ENCODE data around the gene FOXK1.
"Not testable (repeated sequence)": the region's sequence is repeated elsewhere in the genome, so short reads cannot be mapped to it uniquely, and the experiment has no call there.

Gene FOXK1

GRCh38 chr7:4681886-4682620, at the start of gene FOXK1:
Gene FOXK1 (plus strand): TSS chr7:4682295. CDS start chr7:4682309, 14 bp downstream.
- Mint-ChIP-seq H3K36me3 (ENCODE audit: low read depth) (peaks cover 12% of the 10 kb centered on the region), H3K4me1 (ENCODE audit: low read depth) (peaks cover 18% of the 10 kb centered on the region), H3K27ac (peak within 1 kb of the TSS; percentile 97), H3K4me3 (peak within 1 kb of the TSS; percentile 93), H3K9me3 (no peaks in the 10 kb centered on the region), H3K27me3 (ENCODE audit: low read depth) (no peaks in the 10 kb centered on the region)
- DNase-seq (ENCODE audit: low spot score) = peak; percentile 77

- Mint-ChIP-seq H3K27me3 (ENCODE audit: low read depth) (peaks cover 6% of the 10 kb centered on the region), H3K4me3 (no peak overlapping the region), H3K36me3 (ENCODE audit: low read depth) (no peaks in the 10 kb centered on the region), H3K9me3 (no peaks in the 10 kb centered on the region), H3K27ac (no peak overlapping the region), H3K4me1 (ENCODE audit: low read depth) (no peaks in the 10 kb centered on the region)
- no peak for DNase-seq (ENCODE audit: low spot score)
Measured at GRCh38 chr7:4633012-4633411, 49.1 kb upstream of the FOXK1 start.

- no peak overlapping the region for H3K27ac Mint-ChIP-seq
- peaks cover 6% of the 10 kb centered on the region for H3K4me1 Mint-ChIP-seq (ENCODE audit: low read depth)
- no peaks in the 10 kb centered on the region for H3K9me3 Mint-ChIP-seq
- no peak for DNase-seq (ENCODE audit: low spot score)
- peaks cover 6% of the 10 kb centered on the region for H3K27me3 Mint-ChIP-seq (ENCODE audit: low read depth)
- no peaks in the 10 kb centered on the region for H3K36me3 Mint-ChIP-seq (ENCODE audit: low read depth)
- no peak overlapping the region for H3K4me3 Mint-ChIP-seq
Measured at GRCh38 chr7:4634166-4634565, 47.9 kb upstream of the FOXK1 start.

DNA sequence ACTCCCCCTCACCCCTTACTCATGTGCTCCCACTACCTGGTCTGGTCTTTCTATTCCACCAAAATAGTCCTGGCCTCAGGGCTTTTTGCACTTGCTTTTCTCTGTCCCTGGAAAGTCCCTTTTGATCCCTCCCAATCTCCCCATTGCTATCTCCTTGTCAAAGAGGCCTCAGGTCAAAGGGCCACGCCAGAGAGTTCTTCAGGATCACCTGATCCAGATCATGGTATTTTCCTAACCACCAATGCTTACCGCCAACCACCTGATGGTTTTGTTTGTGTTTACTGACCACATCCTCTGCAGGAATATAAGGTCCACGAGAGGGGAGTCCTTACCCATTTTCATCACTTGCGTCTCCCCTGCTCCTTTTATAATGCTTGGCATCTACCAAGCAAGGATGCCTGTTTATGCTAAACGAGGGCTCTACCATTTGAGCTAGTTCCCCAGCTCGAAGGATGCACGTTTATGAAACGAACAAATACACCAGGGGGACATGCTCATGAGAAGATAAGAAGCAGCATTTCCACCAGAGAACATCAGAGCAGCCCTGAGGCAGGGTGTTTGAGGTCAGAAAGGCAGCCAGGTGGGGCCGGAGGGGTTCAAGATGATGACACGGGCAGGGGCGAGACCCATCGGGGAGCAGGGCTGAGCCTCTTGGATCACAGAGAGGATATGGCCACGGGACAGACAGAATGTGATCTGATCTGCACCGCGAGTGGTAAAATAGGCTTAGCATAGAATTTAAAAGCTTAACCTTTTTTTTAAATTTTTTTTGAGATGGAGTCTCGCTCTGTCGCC, 43.1 kb upstream of the FOXK1 start:
- DNase-seq (ENCODE audit: low spot score) = no peak
- Mint-ChIP-seq H3K27ac (peak overlapping the region; percentile 63), H3K27me3 (ENCODE audit: low read depth) (no peaks in the 10 kb centered on the region), H3K4me1 (ENCODE audit: low read depth) (peaks cover 13% of the 10 kb centered on the region), H3K4me3 (peak overlapping the region; percentile 49), H3K9me3 (no peaks in the 10 kb centered on the region), H3K36me3 (ENCODE audit: low read depth) (no peaks in the 10 kb centered on the region)

DNA sequence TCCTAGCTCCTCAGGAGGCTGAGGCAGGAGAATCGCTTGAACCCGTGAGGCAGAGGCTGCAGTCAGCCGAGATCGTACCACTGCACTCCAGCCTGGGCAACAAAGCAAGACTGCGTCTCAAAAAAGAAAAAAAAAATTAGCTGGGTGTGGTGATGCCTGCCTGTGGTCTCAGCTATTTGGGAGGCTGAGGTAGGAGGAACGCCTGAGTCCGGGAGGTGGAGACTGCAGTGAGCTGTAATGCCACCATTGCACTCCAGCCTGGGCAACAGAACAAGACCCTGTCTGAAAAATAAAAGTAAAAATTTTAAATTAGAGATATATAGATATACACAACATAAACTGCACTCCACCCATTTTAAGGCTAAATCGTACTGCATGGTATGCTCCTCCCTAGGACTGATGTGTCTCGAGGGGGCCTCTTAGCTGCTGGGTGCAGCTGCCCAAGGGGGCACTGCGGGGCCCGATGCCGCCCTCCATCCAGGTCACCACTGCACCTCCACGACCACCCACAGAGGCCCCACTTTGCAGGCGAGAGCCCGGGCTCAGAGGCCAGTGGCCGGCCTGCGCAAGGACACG, 40.9 kb upstream of the FOXK1 start:
- DNase-seq (ENCODE audit: low spot score) = no peak
- H3K4me3 Mint-ChIP-seq = peak overlapping the region; percentile 78
- H3K36me3 Mint-ChIP-seq (ENCODE audit: low read depth) = no peaks in the 10 kb centered on the region
- peaks cover 13% of the 10 kb centered on the region for H3K4me1 Mint-ChIP-seq (ENCODE audit: low read depth)
- no peaks in the 10 kb centered on the region for H3K27me3 Mint-ChIP-seq (ENCODE audit: low read depth)
- peak overlapping the region; percentile 68 for H3K27ac Mint-ChIP-seq
- no peaks in the 10 kb centered on the region for H3K9me3 Mint-ChIP-seq

DNA sequence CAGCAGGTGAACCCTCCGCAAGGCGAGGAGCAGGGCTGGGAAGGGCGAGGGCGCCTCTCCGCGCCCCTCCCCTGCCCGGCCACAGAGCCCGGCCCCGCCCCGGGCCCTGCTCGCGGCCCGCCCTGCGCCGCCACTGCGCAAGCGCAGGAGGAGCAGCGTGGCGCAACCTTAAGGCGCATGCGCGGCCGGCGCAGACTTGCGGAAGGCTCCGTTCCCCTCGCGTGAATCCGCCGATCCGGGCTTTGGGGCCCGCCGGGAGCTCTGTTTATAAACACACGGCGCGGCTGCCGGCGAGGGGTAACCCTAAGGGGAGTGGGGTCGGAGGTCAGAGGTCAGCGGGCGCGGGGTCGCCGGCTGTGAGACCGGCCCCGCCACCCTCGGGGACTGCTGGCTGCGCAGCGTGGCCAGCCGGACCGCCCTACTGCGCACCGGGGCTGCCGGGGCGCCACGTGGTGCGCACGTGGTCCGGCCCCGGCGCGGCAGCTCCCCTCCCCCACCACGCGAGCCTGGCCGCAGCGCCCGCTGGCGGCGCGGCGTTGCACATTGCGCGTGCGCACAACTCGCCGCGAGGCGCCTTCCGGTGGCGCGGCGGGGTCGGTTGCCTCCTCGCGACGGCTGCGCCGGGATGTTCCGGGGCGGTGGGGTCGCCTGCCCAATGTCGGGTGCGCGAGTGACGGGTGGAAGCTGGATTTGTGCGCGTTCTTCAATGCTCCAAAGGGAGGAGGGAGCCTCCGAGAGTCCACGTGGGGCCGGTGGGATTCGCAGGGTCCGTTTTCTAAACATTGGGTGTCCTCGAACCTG, 40.2 kb upstream of the FOXK1 start:
- peak; percentile 96 for DNase-seq (ENCODE audit: low spot score)
- H3K9me3 Mint-ChIP-seq = no peaks in the 10 kb centered on the region
- H3K27me3 Mint-ChIP-seq (ENCODE audit: low read depth) = no peaks in the 10 kb centered on the region
- H3K36me3 Mint-ChIP-seq (ENCODE audit: low read depth) = no peaks in the 10 kb centered on the region
- peak overlapping the region; percentile 92 for H3K4me3 Mint-ChIP-seq
- peaks cover 13% of the 10 kb centered on the region for H3K4me1 Mint-ChIP-seq (ENCODE audit: low read depth)
- peak overlapping the region; percentile 94 for H3K27ac Mint-ChIP-seq

- peak overlapping the region; percentile 94 for H3K27ac Mint-ChIP-seq
- peak overlapping the region; percentile 92 for H3K4me3 Mint-ChIP-seq
- H3K9me3 Mint-ChIP-seq = no peaks in the 10 kb centered on the region
- no peaks in the 10 kb centered on the region for H3K27me3 Mint-ChIP-seq (ENCODE audit: low read depth)
- DNase-seq (ENCODE audit: low spot score) = no peak
- no peaks in the 10 kb centered on the region for H3K36me3 Mint-ChIP-seq (ENCODE audit: low read depth)
- H3K4me1 Mint-ChIP-seq (ENCODE audit: low read depth) = peaks cover 13% of the 10 kb centered on the region
Measured at GRCh38 chr7:4642468-4643203, 39.5 kb upstream of the FOXK1 start.

DNA sequence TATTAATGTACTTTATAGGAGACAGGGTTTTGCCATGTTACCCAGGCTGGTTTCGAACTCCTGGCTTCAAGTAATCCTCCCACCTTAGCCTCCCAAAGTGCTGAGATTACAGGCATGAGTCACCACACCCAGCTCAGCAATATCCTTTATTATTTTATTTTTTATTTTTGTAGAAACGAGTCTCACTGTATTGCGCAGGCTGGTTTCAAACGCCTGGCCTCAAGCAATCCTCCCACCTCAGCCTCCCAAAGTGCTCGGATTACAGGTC, 39.0 kb upstream of the FOXK1 start:
- H3K4me3 Mint-ChIP-seq = peak overlapping the region; percentile 92
- H3K27ac Mint-ChIP-seq = peak overlapping the region; percentile 94
- H3K4me1 Mint-ChIP-seq (ENCODE audit: low read depth) = peaks cover 13% of the 10 kb centered on the region
- H3K27me3 Mint-ChIP-seq (ENCODE audit: low read depth); H3K36me3 Mint-ChIP-seq (ENCODE audit: low read depth); DNase-seq (ENCODE audit: low spot score); H3K9me3 Mint-ChIP-seq: not testable (repeated sequence)

- H3K27ac Mint-ChIP-seq = no peak overlapping the region
- H3K9me3 Mint-ChIP-seq = no peaks in the 10 kb centered on the region
- H3K4me1 Mint-ChIP-seq (ENCODE audit: low read depth) = peaks cover 7% of the 10 kb centered on the region
- H3K4me3 Mint-ChIP-seq = no peak overlapping the region
- DNase-seq (ENCODE audit: low spot score) = no peak
- H3K36me3 Mint-ChIP-seq (ENCODE audit: low read depth) = no peaks in the 10 kb centered on the region
- no peaks in the 10 kb centered on the region for H3K27me3 Mint-ChIP-seq (ENCODE audit: low read depth)
Measured at GRCh38 chr7:4645246-4645645, 36.8 kb upstream of the FOXK1 start.

DNA sequence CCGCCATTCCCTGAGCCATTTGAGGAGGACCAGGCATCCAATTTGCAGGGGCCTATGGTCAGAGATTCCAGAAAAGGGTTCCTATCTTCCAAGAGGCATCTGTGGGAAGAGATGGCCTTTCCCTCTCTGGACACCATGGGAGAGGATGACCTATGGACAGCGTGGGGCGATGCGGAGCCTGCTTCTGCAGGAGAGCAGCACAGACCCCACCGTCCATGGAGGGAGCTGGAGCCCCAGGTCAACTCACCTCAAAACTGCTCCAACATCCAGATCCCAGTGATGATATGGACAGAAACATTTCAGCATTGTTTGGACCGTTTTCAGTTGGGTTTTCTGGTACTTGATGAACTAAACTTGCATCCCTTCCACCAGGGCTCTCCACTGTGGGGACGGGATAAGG, 34.0 kb upstream of the FOXK1 start:
- Mint-ChIP-seq H3K27me3 (ENCODE audit: low read depth) (no peaks in the 10 kb centered on the region), H3K36me3 (ENCODE audit: low read depth) (no peaks in the 10 kb centered on the region), H3K9me3 (no peaks in the 10 kb centered on the region), H3K4me3 (no peak overlapping the region), H3K27ac (no peak overlapping the region), H3K4me1 (ENCODE audit: low read depth) (peaks cover 2% of the 10 kb centered on the region)
- no peak for DNase-seq (ENCODE audit: low spot score)

- H3K27ac Mint-ChIP-seq = no peak overlapping the region
Measured at GRCh38 chr7:4650433-4651047, 31.6 kb upstream of the FOXK1 start.

DNA sequence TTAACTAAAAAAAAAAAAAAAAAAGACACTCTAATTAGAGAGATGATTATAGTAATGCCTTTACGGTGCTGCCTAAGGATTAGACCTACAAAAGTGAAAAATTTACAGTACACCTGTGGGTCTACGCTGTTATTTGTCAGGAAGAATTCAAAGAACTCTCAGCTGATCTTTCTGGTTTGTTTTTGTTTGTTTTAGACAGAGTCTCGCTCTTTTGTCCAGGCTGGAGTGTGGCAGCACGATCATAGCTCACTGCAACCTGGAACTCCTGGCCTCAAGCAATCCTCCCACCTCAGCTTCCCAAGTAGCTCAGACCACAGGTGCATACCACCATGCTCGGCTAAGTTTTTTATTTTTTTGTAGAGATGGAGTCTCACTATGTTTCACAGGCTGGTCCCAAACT, 28.3 kb upstream of the FOXK1 start:
- Mint-ChIP-seq H3K36me3 (ENCODE audit: low read depth) (no peaks in the 10 kb centered on the region), H3K9me3 (peaks cover 19% of the 10 kb centered on the region), H3K4me3 (no peak overlapping the region), H3K4me1 (ENCODE audit: low read depth) (peaks cover 2% of the 10 kb centered on the region), H3K27me3 (ENCODE audit: low read depth) (no peaks in the 10 kb centered on the region), H3K27ac (no peak overlapping the region)
- DNase-seq (ENCODE audit: low spot score) = no peak

More at GRCh38 chr7:4650433-4651047, 31.6 kb upstream of the FOXK1 start:
- H3K27me3 Mint-ChIP-seq (ENCODE audit: low read depth) = no peaks in the 10 kb centered on the region
- H3K9me3 Mint-ChIP-seq = no peaks in the 10 kb centered on the region
- peaks cover 2% of the 10 kb centered on the region for H3K4me1 Mint-ChIP-seq (ENCODE audit: low read depth)
- DNase-seq (ENCODE audit: low spot score) = no peak
- no peaks in the 10 kb centered on the region for H3K36me3 Mint-ChIP-seq (ENCODE audit: low read depth)
- H3K4me3 Mint-ChIP-seq = no peak overlapping the region

DNA sequence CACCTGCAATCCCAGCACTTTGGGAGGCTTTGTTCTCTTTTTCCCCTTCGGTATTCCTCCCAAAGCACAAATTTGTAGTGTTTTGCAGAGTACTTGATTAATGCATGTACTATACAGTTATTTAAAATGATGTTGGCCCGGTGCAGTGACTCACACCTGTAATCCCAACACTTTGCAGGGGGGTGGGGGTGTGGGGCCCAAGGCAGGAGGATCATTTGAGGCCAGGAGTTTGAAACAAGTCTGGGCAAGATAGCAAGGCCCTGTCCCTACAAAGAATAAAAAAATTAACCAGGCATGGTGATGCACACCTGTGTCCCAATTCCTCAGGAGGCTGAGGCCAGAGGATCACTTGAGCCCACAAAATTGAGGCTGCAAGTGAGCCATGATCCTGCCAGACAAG, 26.8 kb upstream of the FOXK1 start:
- H3K27me3 Mint-ChIP-seq (ENCODE audit: low read depth) = no peaks in the 10 kb centered on the region
- peaks cover 4% of the 10 kb centered on the region for H3K36me3 Mint-ChIP-seq (ENCODE audit: low read depth)
- DNase-seq (ENCODE audit: low spot score) = no peak
- no peak overlapping the region for H3K4me3 Mint-ChIP-seq
- no peak overlapping the region for H3K27ac Mint-ChIP-seq
- H3K9me3 Mint-ChIP-seq = peaks cover 29% of the 10 kb centered on the region
- peaks cover 2% of the 10 kb centered on the region for H3K4me1 Mint-ChIP-seq (ENCODE audit: low read depth)
